Measurements from ENCODE around the gene FAF1.

DNA sequence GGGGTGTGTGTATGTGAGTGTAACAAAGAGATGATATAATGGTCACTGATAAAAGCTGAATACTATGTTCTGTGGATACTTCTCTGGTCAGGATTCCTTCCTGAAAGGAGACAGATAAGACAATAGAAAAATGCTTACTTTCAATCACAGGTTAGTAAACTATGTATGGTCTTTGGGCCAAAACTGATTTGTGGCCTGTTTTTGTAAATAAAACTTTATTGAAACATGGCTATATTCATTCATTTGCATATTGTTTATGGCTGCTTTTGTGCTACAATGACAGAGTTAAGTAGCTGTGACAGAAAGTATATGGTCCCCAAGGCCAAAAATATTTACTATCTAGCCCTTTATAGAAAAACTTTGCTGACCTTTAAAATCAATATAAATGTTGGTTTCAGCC is 454.6 kb downstream of the FAF1 start:
- TF ChIP-seq MEF2A (IDR thresholded peaks at IDR 0.05; ENCODE audit: control insufficient read depth, low read depth, low read length) (no peak), MYC (IDR thresholded peaks at IDR 0.05; ENCODE audit: low read depth, low read length) (no peak), MYC (CRISPR knock-in tag; IDR thresholded peaks at IDR 0.05; ENCODE audit: borderline replicate concordance, low read depth) (no peak), RNF2 (IDR thresholded peaks at IDR 0.05) (no peak), POLR2G (IDR thresholded peaks at IDR 0.05; ENCODE audit: low read depth, low read length) (no peak), SP1 (CRISPR knock-in tag; IDR thresholded peaks at IDR 0.05) (no peak), CTCF (IDR thresholded peaks at IDR 0.05 in 2 of 3, conservative IDR thresholded peaks at IDR 0.05 in 1 of 3; ENCODE audit: insufficient read depth in 2 of 3, low read depth in 1 of 3, low read length in 3 of 3) (no peak), NR3C1 (CRISPR knock-in tag; IDR thresholded peaks at IDR 0.05) (no peak), NUFIP1 (IDR thresholded peaks at IDR 0.05; ENCODE audit: partially characterized antibody) (no peak), SP2 (IDR thresholded peaks at IDR 0.05; ENCODE audit: extremely low read depth, low read depth, low read length, poor library complexity, severe bottlenecking) (no peak), CBX3 (IDR thresholded peaks at IDR 0.05; ENCODE audit: borderline replicate concordance in 1 of 2, low read length in 2 of 2) (no peak)
- TF ChIP-seq, protein P1, sequence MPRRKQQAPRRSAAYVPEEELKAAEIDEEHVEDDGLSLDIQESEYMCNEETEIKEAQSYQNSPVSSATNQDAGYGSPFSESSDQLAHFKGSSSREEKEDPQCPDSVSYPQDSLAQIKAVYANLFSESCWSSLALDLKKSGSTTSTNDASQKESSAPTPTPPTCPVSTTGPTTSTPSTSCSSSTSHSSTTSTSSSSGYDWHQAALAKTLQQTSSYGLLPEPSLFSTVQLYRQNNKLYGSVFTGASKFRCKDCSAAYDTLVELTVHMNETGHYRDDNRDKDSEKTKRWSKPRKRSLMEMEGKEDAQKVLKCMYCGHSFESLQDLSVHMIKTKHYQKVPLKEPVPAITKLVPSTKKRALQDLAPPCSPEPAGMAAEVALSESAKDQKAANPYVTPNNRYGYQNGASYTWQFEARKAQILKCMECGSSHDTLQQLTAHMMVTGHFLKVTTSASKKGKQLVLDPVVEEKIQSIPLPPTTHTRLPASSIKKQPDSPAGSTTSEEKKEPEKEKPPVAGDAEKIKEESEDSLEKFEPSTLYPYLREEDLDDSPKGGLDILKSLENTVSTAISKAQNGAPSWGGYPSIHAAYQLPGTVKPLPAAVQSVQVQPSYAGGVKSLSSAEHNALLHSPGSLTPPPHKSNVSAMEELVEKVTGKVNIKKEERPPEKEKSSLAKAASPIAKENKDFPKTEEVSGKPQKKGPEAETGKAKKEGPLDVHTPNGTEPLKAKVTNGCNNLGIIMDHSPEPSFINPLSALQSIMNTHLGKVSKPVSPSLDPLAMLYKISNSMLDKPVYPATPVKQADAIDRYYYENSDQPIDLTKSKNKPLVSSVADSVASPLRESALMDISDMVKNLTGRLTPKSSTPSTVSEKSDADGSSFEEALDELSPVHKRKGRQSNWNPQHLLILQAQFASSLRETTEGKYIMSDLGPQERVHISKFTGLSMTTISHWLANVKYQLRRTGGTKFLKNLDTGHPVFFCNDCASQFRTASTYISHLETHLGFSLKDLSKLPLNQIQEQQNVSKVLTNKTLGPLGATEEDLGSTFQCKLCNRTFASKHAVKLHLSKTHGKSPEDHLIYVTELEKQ (CRISPR knock-in tag; IDR thresholded peaks at IDR 0.05) = no peak
- TF ChIP-seq, protein P2, sequence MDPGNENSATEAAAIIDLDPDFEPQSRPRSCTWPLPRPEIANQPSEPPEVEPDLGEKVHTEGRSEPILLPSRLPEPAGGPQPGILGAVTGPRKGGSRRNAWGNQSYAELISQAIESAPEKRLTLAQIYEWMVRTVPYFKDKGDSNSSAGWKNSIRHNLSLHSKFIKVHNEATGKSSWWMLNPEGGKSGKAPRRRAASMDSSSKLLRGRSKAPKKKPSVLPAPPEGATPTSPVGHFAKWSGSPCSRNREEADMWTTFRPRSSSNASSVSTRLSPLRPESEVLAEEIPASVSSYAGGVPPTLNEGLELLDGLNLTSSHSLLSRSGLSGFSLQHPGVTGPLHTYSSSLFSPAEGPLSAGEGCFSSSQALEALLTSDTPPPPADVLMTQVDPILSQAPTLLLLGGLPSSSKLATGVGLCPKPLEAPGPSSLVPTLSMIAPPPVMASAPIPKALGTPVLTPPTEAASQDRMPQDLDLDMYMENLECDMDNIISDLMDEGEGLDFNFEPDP (CRISPR knock-in tag; IDR thresholded peaks at IDR 0.05) = no peak
- TF ChIP-seq, protein P3, sequence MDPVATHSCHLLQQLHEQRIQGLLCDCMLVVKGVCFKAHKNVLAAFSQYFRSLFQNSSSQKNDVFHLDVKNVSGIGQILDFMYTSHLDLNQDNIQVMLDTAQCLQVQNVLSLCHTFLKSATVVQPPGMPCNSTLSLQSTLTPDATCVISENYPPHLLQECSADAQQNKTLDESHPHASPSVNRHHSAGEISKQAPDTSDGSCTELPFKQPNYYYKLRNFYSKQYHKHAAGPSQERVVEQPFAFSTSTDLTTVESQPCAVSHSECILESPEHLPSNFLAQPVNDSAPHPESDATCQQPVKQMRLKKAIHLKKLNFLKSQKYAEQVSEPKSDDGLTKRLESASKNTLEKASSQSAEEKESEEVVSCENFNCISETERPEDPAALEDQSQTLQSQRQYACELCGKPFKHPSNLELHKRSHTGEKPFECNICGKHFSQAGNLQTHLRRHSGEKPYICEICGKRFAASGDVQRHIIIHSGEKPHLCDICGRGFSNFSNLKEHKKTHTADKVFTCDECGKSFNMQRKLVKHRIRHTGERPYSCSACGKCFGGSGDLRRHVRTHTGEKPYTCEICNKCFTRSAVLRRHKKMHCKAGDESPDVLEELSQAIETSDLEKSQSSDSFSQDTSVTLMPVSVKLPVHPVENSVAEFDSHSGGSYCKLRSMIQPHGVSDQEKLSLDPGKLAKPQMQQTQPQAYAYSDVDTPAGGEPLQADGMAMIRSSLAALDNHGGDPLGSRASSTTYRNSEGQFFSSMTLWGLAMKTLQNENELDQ (CRISPR knock-in tag; IDR thresholded peaks at IDR 0.05; ENCODE audit: borderline replicate concordance) = no peak

Data from K562 (cell line).